AG04449 (cell line): ENCODE results near the gene FAM20A.

Experiments
- CTCF ChIA-PET: fragments of 350-600 bp; formaldehyde crosslinking; extraction: SDS; loops from one replicate; lab custom pipeline; 2021; ENCODE audit warnings: antibody characterized with exemption; lab: Yijun Ruan, JAX
- POLR2A ChIA-PET: fragments of 400-600, 350-600 bp; formaldehyde crosslinking; extraction: SDS; loops from one replicate; lab custom pipeline; 2020; ENCODE audit warnings: antibody characterized with exemption, inconsistent platforms; lab: Yijun Ruan, JAX
- DNase-seq: peaks from one replicate; pipeline ENCODE4 v3.0.0-alpha.2; 2010; ENCODE audit warnings: low read depth, low spot score
- H3K4me3 ChIP-seq: 2 replicates; pipeline ENCODE4 v1.5.1; 2011; ENCODE audit warnings: low read depth, mild to moderate bottlenecking, control low read depth, low read length
- TF ChIP-seq, protein P1 (sequence below): IDR thresholded peaks from one replicate; pipeline ENCODE4 v1.5.1; 2011; ENCODE audit warnings: mild to moderate bottlenecking, moderate library complexity, low read length, control low read depth, inconsistent platforms; ENCODE audit not compliant: insufficient read depth; ENCODE audit errors: missing control alignments

The FAM20A gene

DNA sequence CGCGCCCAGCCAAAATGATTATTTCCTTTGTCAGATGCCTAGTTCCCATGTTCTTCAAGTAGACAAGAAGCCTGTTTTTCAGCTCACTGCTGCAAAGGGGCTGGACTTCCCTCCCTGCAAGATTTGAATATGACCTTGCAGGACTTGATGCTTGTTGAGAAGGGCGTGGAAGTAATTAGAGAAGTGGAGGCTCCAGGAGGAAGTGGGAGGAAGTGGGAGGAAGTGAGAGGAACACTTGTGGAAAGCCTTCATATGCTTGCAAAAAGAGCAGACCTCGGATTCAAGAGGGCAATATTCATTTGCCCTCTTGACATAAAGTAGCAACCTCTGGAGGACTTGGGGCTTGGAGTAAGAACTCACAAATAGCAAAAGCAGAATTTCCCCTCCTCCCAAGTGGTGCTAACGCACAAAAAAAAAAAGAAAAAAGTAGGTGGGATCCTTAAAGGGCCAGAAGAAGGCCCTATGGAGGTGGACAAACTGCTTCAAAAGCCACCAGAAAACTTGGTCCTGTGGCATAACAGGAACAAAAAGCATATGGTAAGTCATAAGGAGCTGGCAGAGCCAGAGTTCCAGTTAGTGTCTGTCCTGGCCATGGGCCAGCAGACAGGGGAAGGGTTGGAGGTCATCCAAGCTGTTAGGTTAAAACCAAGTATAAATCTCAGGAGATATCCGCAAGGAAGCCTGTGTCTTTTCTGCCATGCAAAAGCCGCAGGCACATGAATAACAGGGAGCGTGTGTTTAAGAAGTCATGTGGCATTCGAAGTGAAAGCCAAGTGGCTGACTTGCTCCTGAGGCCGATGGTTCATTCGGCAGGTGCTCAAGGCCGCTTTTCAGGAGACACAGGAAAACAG is 109.6 kb downstream of the FAM20A start:
- CTCF ChIA-PET, result interaction anchor here (1.8 kb wide), 1 partner anchor 9 kb away, joined by 4 read pairs; no protein-coding TSS in a partner anchor
- no peak overlapping the region for H3K4me3 ChIP-seq
- TF ChIP-seq, protein P1, sequence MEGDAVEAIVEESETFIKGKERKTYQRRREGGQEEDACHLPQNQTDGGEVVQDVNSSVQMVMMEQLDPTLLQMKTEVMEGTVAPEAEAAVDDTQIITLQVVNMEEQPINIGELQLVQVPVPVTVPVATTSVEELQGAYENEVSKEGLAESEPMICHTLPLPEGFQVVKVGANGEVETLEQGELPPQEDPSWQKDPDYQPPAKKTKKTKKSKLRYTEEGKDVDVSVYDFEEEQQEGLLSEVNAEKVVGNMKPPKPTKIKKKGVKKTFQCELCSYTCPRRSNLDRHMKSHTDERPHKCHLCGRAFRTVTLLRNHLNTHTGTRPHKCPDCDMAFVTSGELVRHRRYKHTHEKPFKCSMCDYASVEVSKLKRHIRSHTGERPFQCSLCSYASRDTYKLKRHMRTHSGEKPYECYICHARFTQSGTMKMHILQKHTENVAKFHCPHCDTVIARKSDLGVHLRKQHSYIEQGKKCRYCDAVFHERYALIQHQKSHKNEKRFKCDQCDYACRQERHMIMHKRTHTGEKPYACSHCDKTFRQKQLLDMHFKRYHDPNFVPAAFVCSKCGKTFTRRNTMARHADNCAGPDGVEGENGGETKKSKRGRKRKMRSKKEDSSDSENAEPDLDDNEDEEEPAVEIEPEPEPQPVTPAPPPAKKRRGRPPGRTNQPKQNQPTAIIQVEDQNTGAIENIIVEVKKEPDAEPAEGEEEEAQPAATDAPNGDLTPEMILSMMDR, result no peak
- POLR2A ChIA-PET, result no interaction called here
- DNase-seq, result no peak

DNA sequence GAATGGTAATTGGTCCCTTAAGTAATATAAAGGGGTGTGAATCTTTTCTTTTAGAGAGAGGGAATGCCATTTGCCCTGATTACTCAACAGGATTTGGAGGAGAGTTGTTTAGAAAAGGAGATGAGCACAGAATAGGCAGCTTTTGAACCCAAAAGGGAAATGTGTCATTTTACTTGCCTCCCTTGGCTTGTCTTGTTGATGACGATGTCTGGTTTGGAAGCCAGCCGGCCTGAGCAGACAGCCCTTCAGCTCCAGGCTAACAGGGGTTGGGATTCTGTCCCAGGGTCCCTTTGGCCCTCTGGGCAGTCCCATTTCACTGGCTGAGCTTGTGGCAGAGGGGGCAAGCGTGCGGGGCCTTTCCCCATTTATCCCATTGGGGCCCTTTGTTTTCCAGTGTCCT is 111.2 kb downstream of the FAM20A start:
- no peak for DNase-seq
- TF ChIP-seq, protein P1, result no peak
- POLR2A ChIA-PET, result no interaction called here
- CTCF ChIA-PET, result interaction anchor here (0.7 kb wide), 1 partner anchor 19 kb away, joined by 3 read pairs; no protein-coding TSS in a partner anchor
- no peak overlapping the region for H3K4me3 ChIP-seq
